HG03520 (cell line): ENCODE data around the gene FAM162A.
A peak's percentile ranks its signal among the peaks of the same experiment; 100 is the strongest.
"Not testable (repeated sequence)": the region's sequence is repeated elsewhere in the genome, so short reads cannot be mapped to it uniquely, and the experiment has no call there.

Experiments
- ATAC-seq: cut with Tn5 transposase; IDR thresholded peaks from one replicate; pipeline ENCODE4 v1.9.1; 2021; ENCODE audit warnings: mild to moderate bottlenecking, moderate library complexity; ENCODE audit not compliant: unreplicated experiment

The FAM162A gene

DNA sequence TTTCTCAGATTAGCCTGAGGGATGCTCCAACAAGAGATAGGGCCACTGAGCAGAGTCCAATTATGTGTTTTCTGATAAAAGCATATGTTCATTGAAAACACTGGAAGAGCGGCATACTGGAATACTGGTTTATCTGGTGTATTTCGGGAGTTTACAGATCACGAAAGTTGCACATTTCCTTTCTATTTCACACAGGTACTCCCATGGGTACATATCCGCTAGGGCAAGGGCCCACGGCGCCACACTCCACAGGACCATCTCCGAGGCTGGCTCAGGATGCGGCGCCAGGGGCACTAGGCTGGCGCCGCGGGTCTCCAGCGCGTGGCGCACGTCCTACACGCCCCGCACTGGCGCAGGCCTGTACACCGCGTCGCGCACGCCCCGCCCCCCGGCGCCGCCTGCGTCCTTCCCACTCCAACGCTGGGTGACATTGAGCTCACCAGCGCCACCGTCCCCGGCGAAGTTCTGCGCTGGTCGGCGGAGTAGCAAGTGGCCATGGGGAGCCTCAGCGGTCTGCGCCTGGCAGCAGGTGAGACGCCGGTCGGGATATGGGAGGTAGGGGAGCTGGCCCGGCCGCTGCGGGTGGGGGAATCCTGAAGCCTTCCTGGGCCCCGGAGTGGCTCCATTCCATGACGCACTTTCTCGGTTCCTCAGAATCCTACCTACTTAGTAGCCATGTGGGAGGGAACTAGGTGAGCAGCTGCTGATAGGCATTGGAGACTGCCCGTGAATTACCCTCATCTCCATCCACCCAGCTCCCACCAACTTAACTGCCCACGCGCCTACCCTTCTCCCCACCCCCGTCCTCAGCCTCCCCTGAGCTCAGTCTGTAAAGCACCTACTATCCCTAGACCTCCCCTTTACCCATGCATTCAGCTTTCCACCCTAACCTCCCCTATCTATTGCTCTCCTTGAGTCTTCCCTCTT, at the start of gene FAM162A:
Gene FAM162A (plus strand): TSS at position 412 of the 927 bp plus-strand sequence. CDS start 84 bp downstream, at position 496.
- peak; percentile 92 for ATAC-seq

GRCh38 chr3:122342803-122343202, 41.2 kb upstream of the FAM162A start:
- no peak for ATAC-seq

DNA sequence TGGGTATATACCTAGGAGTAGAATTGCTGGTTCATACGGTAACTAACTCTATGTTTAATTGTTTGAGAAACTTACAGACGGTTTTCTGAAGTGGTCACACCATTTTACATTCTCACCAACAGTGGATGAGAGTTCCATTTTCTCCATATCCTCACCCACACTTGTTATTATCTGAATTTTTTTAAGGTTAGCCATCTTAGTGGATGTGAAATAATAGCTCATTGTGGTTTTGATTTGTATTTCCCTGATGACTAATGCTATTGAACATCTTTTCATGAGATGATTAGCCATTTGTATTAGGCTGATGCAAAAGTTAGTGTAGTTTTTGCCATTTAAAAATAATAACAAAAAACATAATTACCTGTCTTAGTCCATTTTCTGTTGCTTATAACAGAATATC, 40.3 kb upstream of the FAM162A start:
- no peak for ATAC-seq

- ATAC-seq = no peak
Measured at GRCh38 chr3:122349171-122349570, 34.8 kb upstream of the FAM162A start.

GRCh38 chr3:122350814-122351418, 33.1 kb upstream of the FAM162A start:
- no peak for ATAC-seq

DNA sequence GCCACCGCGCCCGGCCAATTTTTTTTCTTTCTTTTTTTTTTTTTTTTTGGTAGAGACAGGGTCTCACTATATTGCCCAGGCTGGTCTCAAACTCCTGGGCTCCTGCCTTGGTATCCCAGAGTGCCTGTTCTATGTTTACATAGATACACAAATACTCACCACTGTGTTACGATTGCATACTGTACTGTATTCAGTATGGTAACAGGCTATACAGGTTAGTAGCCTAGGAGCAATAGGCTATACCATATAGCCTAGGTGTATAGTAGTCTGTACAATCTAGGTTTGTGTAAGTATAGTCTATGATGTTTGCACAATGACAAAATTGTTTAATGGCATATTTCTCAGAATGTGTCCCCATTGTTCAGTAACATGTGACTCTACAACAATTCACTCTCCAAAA, 32.4 kb upstream of the FAM162A start:
- ATAC-seq = no peak

- ATAC-seq = no peak
Measured at GRCh38 chr3:122353215-122353614, 30.8 kb upstream of the FAM162A start.

DNA sequence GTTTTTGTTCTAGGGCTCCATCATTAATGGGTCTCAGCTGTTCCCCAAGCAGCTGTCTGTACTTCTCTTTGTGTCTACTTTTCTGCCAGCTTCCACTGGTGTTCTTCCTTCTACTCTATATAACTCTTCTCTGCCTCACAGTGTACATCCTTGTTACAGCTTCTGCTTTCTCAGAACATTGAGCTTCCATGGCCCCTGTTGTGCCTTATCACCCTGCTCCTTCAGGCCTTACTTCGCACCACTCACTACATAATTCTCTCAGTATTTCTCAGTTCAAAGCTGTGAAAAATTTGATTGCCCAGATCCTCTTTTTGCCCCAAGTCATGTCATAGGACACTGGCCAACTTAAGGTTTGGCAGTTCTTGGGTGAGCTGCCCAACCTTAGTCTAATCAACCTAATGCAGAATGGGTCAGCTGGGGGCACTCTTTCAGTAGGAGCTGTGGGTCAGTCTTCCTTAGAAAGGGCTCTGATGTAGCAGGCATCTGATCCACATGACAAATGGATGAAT, 30.0 kb upstream of the FAM162A start:
- ATAC-seq = no peak

DNA sequence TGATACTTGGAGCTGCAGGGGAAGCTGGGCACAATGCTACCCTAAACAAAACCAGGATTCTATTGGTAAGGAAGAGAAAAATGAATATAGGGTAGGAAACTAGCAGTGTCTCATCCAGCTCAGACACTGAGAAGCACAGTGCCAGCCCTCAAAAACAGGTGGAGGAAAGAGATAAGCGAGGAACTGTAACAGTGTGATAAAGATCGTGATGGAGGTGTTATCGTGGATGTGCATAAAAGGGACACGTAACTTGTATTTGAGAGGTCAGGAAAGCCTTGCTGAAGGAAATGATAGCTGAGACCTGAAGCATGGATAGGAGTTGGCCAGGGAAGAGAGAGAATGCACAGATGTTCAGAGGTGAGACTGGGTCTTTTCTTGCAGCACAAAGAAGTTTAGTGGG, 28.4 kb upstream of the FAM162A start:
- no peak for ATAC-seq

- ATAC-seq = no peak
Measured at GRCh38 chr3:122356402-122356801, 27.6 kb upstream of the FAM162A start.

DNA sequence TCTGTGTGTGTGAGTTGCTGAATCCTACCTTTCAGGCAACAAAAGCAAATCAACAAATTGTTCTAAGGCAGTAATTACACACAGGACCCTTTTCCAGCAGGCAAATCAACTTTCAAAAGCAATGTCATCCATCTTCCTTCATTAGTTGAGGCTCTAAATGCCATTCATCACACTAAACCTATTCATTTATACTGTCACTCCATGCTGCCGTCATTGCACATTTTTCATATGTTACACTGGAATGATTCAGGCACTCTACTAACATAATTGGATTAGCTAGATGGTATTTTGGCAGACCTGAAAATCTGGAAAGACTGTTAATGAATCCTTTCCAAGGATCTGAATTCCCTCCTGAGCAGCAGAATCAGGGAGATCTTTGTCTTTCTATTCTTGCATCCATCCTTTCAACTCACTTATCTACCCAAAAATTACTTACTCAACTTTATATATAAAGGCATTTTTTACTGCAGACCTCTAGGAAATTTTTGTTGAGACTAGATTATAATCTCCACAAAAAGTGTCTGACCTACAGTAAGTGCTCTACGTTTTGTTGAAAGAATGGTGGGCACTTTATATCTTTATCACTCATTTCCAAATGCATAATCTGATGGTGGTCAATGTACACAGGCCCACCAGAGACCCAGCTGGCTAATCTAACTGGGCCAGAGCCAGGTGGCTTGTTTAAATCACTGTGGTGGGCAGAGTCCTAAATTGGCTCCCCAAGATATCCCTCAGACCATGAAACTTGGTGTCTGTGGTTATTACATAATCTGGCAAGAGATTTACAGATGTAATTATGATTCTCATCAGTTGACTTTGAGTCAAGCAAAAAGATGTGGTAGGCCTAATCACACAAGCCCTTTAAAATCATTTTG, 25.9 kb upstream of the FAM162A start:
- ATAC-seq = no peak

GRCh38 chr3:122358703-122359032, 25.3 kb upstream of the FAM162A start:
- ATAC-seq = no peak

- no peak for ATAC-seq
Measured at GRCh38 chr3:122362026-122362425, 22.0 kb upstream of the FAM162A start.

- ATAC-seq = no peak
Measured at GRCh38 chr3:122364490-122364889, 19.5 kb upstream of the FAM162A start.

DNA sequence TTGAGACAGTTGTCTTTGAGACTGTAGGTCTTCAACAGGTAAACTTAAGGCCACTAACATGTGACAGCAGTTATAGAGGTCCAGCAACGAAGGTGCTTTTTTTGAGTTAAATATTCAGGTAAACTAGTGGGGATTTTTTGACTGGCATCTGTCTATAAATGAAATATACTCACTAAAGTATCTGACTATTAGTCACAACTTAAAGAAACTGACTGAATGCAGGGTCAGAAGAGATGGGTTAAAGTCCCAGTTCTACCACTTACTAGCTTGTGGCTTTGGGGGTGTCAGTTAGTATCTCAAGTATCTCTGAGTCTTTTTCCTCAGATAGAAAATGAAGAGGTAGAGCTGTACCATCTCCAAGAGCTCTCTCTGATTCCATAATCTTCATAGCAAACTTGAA, 18.9 kb upstream of the FAM162A start:
- no peak for ATAC-seq

DNA sequence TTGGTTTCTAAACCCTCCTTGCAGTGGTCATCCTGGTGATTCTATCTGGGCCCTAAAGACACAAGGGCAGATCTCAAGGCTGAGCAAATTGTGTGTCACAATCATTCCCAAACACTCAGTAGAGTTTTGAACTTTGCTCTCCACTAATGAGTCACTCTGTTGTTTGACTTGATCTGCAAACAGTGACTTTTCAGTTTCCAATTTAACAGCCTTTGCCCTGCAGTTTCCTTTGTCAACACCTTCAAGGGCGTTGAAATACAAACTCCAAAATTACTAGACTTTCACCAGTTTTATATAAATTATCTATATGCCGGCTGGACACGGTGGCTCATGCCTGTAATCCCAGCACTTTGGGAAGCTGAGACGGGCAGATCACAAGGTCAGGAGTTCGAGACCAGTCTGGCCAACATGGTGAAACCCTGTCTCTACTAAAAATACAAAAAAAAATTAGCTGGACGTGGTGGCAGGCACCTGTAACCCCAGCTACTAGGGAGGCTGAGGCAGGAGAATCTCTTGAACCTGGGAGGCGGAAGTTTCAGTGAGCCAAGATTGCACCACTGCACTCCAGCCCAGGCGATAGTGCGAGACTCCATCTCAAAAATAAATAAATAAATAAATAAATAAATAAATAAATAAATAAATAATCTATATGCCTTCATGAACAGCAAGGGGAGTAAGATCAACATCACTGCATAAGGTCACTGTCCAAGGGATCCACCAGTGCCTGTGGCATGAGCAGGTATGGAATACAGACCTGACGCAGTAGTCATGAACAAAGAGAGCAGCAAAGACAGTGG, 18.2 kb upstream of the FAM162A start:
- not testable (repeated sequence) for ATAC-seq

DNA sequence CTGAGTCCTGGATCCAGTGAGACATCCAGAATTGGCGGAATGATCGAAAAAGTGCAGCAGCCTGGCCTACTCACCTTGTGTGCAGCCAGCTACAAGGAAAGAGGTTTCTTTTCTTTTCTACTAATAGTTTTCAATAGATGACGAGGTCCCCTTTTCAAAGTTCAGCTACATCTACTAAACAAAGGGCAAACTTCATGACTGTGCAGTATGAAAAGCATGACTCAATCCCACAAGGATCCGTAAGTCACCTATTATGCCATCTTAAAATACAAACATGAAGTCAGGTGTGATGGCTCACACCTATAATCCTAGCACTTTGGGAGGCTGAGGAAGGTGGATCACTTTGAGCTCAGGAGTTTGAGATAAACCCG, 17.6 kb upstream of the FAM162A start:
- no peak for ATAC-seq

- no peak for ATAC-seq
Measured at GRCh38 chr3:122374034-122374433, 9.9 kb upstream of the FAM162A start.

GRCh38 chr3:122377975-122378374, 6.0 kb upstream of the FAM162A start:
- ATAC-seq = no peak

- peak; percentile 37 for ATAC-seq
Measured at GRCh38 chr3:122382888-122383666, 905 bp upstream of the FAM162A start, which contains the start of gene MIX23. MIX23 (minus strand) TSS chr3:122383231; CDS start chr3:122383224, 7 bp downstream.
